K562 (cell line): ENCODE measurements around the gene TRIM13. TPM values are rescaled to one million over a fixed set of nuclear protein-coding genes. Genes with fewer than 3 reads are reported as not detected.

Experiments
- EP400 ChIP-seq: fragments of 450-650 bp; IDR thresholded peaks from 2 replicates; pipeline ENCODE4 v1.6.1; 2017; ENCODE audit warnings: antibody characterized with exemption, mild to moderate bottlenecking, moderate library complexity
- HDAC2 ChIP-seq: fragments of 450-650 bp; IDR thresholded peaks from 2 replicates; pipeline ENCODE4 v1.6.1; 2016; ENCODE audit warnings: mild to moderate bottlenecking
- HIVEP1 ChIP-seq: fragments of 250-450 bp; sonication (Bioruptor Pico); IDR thresholded peaks from 2 replicates; pipeline ENCODE4 v1.4.0; 2020; ENCODE audit warnings: mild to moderate bottlenecking
- IFI16 ChIP-seq: fragments of 250-450 bp; sonication (Bioruptor Pico); IDR thresholded peaks from 2 replicates; pipeline ENCODE4 v2.1.2; 2022; ENCODE audit warnings: mild to moderate bottlenecking, inconsistent platforms
- MAZ ChIP-seq, 2 experiments: fragments of 450-650 bp in 1 of 2; sonication (generic) in 1 of 2; formaldehyde crosslinking; IDR thresholded peaks in 1 of 2; conservative IDR thresholded peaks in 1 of 2; 2 replicates each; pipeline versions ENCODE4 v1.4.0 to v1.5.0; 2020; ENCODE audit warnings: mild to moderate bottlenecking in 1 of 2, missing genetic modification reagents in 1 of 2
- PHF20 ChIP-seq: fragments of 450-650 bp; IDR thresholded peaks from 2 replicates; pipeline ENCODE4 v1.6.1; 2018; ENCODE audit not compliant: partially characterized antibody
- POLR2A ChIP-seq: fragments of 450-650 bp; conservative IDR thresholded peaks from 2 replicates; pipeline ENCODE4 v1.6.1; 2016
- RB1 ChIP-seq: fragments of 450-650 bp; IDR thresholded peaks from 2 replicates; pipeline ENCODE4 v1.6.1; 2017; ENCODE audit warnings: low read depth, mild to moderate bottlenecking
- RBFOX2 ChIP-seq: fragments of 200-400 bp; formaldehyde crosslinking; IDR thresholded peaks from 2 replicates; pipeline ENCODE4 v1.6.1; 2017; ENCODE audit warnings: low read depth, mild to moderate bottlenecking, low read length, moderate library complexity
- SMAD1 ChIP-seq: fragments of 150-350 bp; IDR thresholded peaks from 2 replicates; pipeline ENCODE4 v1.6.1; 2014; ENCODE audit warnings: low read length, low read depth; ENCODE audit not compliant: partially characterized antibody
- SP1 ChIP-seq: sonication (generic); formaldehyde crosslinking; IDR thresholded peaks from 2 replicates; pipeline ENCODE4 v1.8.1; 2022; ENCODE audit warnings: mild to moderate bottlenecking, missing genetic modification reagents
- polyA plus RNA-seq, 8 experiments: library from polyadenylated mRNA; depleted of rRNA in 4 of 8; stranded (reverse) in 5 of 8; unstranded in 3 of 8; fragments of >200 nt; fragmentation: Nextera tagmentation in 2 of 8; fragmentation: Illumina TruSeq in 1 of 8; extraction: Ambion mirVana in 2 of 8; extraction: Trizol in 1 of 8; gene quantifications; 2 replicates each; pipeline versions ENCODE4 v1.2.1 to v1.2.3, GENCODE V29; 2011 to 2014; ENCODE audit warnings: inconsistent platforms in 1 of 8, missing spikeins in 1 of 8
- total RNA-seq, 7 experiments: library from RNA; depleted of rRNA in 6 of 7; stranded (reverse); fragments of >200 nt in 6 of 7; fragmentation: Illumina TruSeq in 2 of 7; extraction: Trizol in 2 of 7; gene quantifications; 2 replicates each; pipeline versions ENCODE4 v1.2.1 to v1.2.3, GENCODE V29; 2011 to 2021; ENCODE audit warnings: low replicate concordance in 1 of 7
- TF ChIP-seq, protein P1 (sequence below): fragments of 450-650 bp; IDR thresholded peaks from 2 replicates; pipeline ENCODE4 v1.6.1; 2014; ENCODE audit warnings: low read depth, mild to moderate bottlenecking, moderate library complexity, borderline replicate concordance
- TF ChIP-seq, protein P2 (sequence below): fragments of 250-450 bp; sonication (Bioruptor Pico); IDR thresholded peaks from 2 replicates; pipeline ENCODE4 v1.5.0; 2020; ENCODE audit warnings: mild to moderate bottlenecking
- TF ChIP-seq, protein P3 (sequence below): sonication (generic); formaldehyde crosslinking; IDR thresholded peaks from 2 replicates; pipeline ENCODE4 v1.8.0; 2023; ENCODE audit warnings: mild to moderate bottlenecking, missing genetic modification reagents
- TF ChIP-seq, protein P4 (sequence below): sonication (generic); formaldehyde crosslinking; IDR thresholded peaks from 2 replicates; pipeline ENCODE4 v1.8.1; 2023; ENCODE audit warnings: missing genetic modification reagents, mild to moderate bottlenecking, borderline replicate concordance

The TRIM13 gene
- total and polyA plus RNA-seq, 9 of the 15 experiments (the other 6 are each of a cell fraction or from before 2014, with no cell fraction given) = 12.1 to 30.6 (median 17.8) TPM

DNA sequence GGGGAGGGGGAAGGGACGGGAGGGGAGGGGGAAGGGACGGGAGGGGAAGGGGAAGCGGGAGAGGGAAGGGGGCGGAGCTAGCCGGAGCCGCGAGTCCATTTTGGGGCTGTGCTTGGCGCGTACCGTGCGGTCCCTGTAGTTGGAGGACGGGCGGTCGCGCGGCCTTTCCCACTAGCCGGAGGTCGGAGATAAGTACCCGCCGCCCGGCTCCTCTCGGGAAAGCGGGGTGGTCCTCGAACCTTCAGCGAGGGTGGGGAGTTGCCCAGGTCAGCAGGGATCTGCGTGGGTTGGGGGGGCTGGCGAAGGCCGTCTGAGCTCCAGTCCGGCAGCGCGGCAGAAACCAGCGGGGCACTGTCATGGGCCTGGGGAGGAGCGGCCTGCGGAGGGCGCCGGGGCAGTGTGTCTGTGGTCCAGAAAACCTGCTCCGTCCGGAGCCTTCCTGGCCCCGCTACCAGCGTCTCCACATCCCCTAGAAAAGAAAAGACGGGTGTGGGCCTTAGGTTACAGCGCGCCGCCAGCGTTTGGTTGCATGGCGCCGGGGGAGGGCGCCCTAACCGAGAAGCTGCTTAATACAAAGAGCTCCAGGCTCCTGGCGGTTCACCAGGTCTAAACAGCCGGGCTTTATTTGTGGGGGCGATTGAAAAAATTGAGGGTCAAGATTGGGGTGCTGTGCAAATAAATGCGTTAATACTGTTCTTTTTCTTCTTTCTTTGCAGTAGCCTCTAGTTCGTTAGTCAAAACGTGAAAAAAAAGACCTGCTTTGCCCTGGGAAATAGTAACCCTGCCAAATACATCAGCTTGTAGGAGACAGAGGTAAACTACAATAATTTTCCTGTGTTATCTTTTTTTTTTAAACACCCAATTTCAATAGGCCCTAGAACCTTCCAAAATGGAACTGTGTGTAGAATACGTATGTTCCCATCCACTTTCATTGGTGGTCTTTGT is at the start of gene TRIM13 (continued):
- TF ChIP-seq, protein P1, sequence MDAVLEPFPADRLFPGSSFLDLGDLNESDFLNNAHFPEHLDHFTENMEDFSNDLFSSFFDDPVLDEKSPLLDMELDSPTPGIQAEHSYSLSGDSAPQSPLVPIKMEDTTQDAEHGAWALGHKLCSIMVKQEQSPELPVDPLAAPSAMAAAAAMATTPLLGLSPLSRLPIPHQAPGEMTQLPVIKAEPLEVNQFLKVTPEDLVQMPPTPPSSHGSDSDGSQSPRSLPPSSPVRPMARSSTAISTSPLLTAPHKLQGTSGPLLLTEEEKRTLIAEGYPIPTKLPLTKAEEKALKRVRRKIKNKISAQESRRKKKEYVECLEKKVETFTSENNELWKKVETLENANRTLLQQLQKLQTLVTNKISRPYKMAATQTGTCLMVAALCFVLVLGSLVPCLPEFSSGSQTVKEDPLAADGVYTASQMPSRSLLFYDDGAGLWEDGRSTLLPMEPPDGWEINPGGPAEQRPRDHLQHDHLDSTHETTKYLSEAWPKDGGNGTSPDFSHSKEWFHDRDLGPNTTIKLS = 0 out of 2 replicates have a peak, but pooled peaks have one; percentile 30
- TF ChIP-seq SP1 (CRISPR knock-in tag) (peak; percentile 20; the same call in 1 of the 2 replicates), POLR2A (peak; percentile 88), SMAD1 (peak; percentile 38), RB1 (peak; percentile 59; the same call in 1 of the 2 replicates), IFI16 (CRISPR knock-in tag) (no peak), MAZ (CRISPR knock-in tag; conservative IDR thresholded peaks at IDR 0.05 in 1 of 2, IDR thresholded peaks at IDR 0.05 in 1 of 2) (peak; percentile 49 to 65; a peak in 3 of 4 replicates), PHF20 (peak; percentile 49), RBFOX2 (peak; percentile 90), EP400 (peak; percentile 78), HDAC2 (peak; percentile 52; the same call in 1 of the 2 replicates), HIVEP1 (no peak)
- TF ChIP-seq, protein P2, sequence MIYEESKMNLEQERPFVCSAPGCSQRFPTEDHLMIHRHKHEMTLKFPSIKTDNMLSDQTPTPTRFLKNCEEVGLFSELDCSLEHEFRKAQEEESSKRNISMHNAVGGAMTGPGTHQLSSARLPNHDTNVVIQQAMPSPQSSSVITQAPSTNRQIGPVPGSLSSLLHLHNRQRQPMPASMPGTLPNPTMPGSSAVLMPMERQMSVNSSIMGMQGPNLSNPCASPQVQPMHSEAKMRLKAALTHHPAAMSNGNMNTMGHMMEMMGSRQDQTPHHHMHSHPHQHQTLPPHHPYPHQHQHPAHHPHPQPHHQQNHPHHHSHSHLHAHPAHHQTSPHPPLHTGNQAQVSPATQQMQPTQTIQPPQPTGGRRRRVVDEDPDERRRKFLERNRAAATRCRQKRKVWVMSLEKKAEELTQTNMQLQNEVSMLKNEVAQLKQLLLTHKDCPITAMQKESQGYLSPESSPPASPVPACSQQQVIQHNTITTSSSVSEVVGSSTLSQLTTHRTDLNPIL (CRISPR knock-in tag) = no peak
- TF ChIP-seq, protein P3, sequence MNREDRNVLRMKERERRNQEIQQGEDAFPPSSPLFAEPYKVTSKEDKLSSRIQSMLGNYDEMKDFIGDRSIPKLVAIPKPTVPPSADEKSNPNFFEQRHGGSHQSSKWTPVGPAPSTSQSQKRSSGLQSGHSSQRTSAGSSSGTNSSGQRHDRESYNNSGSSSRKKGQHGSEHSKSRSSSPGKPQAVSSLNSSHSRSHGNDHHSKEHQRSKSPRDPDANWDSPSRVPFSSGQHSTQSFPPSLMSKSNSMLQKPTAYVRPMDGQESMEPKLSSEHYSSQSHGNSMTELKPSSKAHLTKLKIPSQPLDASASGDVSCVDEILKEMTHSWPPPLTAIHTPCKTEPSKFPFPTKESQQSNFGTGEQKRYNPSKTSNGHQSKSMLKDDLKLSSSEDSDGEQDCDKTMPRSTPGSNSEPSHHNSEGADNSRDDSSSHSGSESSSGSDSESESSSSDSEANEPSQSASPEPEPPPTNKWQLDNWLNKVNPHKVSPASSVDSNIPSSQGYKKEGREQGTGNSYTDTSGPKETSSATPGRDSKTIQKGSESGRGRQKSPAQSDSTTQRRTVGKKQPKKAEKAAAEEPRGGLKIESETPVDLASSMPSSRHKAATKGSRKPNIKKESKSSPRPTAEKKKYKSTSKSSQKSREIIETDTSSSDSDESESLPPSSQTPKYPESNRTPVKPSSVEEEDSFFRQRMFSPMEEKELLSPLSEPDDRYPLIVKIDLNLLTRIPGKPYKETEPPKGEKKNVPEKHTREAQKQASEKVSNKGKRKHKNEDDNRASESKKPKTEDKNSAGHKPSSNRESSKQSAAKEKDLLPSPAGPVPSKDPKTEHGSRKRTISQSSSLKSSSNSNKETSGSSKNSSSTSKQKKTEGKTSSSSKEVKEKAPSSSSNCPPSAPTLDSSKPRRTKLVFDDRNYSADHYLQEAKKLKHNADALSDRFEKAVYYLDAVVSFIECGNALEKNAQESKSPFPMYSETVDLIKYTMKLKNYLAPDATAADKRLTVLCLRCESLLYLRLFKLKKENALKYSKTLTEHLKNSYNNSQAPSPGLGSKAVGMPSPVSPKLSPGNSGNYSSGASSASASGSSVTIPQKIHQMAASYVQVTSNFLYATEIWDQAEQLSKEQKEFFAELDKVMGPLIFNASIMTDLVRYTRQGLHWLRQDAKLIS (CRISPR knock-in tag) = peak; percentile 77
- TF ChIP-seq, protein P4, sequence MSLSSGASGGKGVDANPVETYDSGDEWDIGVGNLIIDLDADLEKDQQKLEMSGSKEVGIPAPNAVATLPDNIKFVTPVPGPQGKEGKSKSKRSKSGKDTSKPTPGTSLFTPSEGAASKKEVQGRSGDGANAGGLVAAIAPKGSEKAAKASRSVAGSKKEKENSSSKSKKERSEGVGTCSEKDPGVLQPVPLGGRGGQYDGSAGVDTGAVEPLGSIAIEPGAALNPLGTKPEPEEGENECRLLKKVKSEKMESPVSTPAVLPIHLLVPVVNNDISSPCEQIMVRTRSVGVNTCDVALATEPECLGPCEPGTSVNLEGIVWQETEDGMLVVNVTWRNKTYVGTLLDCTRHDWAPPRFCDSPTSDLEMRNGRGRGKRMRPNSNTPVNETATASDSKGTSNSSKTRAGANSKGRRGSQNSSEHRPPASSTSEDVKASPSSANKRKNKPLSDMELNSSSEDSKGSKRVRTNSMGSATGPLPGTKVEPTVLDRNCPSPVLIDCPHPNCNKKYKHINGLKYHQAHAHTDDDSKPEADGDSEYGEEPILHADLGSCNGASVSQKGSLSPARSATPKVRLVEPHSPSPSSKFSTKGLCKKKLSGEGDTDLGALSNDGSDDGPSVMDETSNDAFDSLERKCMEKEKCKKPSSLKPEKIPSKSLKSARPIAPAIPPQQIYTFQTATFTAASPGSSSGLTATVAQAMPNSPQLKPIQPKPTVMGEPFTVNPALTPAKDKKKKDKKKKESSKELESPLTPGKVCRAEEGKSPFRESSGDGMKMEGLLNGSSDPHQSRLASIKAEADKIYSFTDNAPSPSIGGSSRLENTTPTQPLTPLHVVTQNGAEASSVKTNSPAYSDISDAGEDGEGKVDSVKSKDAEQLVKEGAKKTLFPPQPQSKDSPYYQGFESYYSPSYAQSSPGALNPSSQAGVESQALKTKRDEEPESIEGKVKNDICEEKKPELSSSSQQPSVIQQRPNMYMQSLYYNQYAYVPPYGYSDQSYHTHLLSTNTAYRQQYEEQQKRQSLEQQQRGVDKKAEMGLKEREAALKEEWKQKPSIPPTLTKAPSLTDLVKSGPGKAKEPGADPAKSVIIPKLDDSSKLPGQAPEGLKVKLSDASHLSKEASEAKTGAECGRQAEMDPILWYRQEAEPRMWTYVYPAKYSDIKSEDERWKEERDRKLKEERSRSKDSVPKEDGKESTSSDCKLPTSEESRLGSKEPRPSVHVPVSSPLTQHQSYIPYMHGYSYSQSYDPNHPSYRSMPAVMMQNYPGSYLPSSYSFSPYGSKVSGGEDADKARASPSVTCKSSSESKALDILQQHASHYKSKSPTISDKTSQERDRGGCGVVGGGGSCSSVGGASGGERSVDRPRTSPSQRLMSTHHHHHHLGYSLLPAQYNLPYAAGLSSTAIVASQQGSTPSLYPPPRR (CRISPR knock-in tag) = no peak
